Adrenal gland (tissue), 5 donors: Measurements from ENCODE around the gene CFAP221.

Experiments used
- CTCF ChIP-seq, 6 experiments: fragments of 450-650 bp in 4 of 6; fragments of 200-600 bp in 2 of 6; sonication (generic) in 1 of 6; IDR thresholded peaks; 1 replicate in 5 of 6; 2 replicates in 1 of 6; pipeline versions ENCODE4 v1.5.1 to v1.8.0; 2016 to 2021; ENCODE audit warnings: antibody characterized with exemption in 6 of 6, mild to moderate bottlenecking in 2 of 6, moderate library complexity in 1 of 6
- POLR2A ChIP-seq, 2 donors: fragments of 450-650 bp; IDR thresholded peaks; one replicate each; pipeline ENCODE4 v1.6.1; 2017; ENCODE audit warnings: antibody characterized with exemption in 2 of 2, mild to moderate bottlenecking in 2 of 2, moderate library complexity in 1 of 2
- donor health status: DM: no; HTN: no; CAD: no.

GRCh38 chr2:119691189-119691588 is 146.9 kb downstream of the CFAP221 start:
- no peak for TF ChIP-seq CTCF (IDR thresholded peaks at IDR 0.05)
- no peak for TF ChIP-seq POLR2A (IDR thresholded peaks at IDR 0.05)
